Activated CD4-positive, alpha-beta T cell treated with anti-CD3 and anti-CD28 coated beads for 36 hours (primary cell): ENCODE measurements around the gene PPP4R2. TPM values are rescaled to one million over a fixed set of nuclear protein-coding genes. Genes with fewer than 3 reads are reported as not detected.

ENCODE experiments used
- ATAC-seq: fragments of 200-7000 bp; cut with Tn5 transposase; one replicate; pipeline ENCODE4 v1.10.0; 2021; ENCODE audit warnings: mild to moderate bottlenecking, moderate library complexity
- CTCF ChIA-PET: fragments of 350-600 bp; sonication (Branson Sonifier 250); formaldehyde crosslinking; loops from one replicate; lab custom pipeline; 2021; ENCODE audit warnings: antibody characterized with exemption; lab: Charles Lee
- POLR2A ChIA-PET: fragments of 350-600 bp; sonication (Branson Sonifier 250); formaldehyde crosslinking; loops from one replicate; lab custom pipeline; 2021; ENCODE audit warnings: antibody characterized with exemption, inconsistent platforms; lab: Charles Lee
- DNase-seq: peaks from one replicate; pipeline ENCODE4 v3.0.0-alpha.2; 2020
- H3K27ac Mint-ChIP-seq: one replicate; pipeline ENCODE4 v1.8.0; 2021; ENCODE audit warnings: mixed read lengths
- H3K27me3 Mint-ChIP-seq: one replicate; pipeline ENCODE4 v1.8.0; 2021; ENCODE audit warnings: mixed read lengths
- H3K36me3 Mint-ChIP-seq: one replicate; pipeline ENCODE4 v1.8.0; 2021; ENCODE audit warnings: low read depth, mixed read lengths
- H3K4me1 Mint-ChIP-seq: one replicate; pipeline ENCODE4 v1.8.0; 2021; ENCODE audit warnings: mixed read lengths
- H3K4me3 Mint-ChIP-seq: one replicate; pipeline ENCODE4 v1.8.0; 2021; ENCODE audit warnings: mild to moderate bottlenecking, moderate library complexity, mixed read lengths
- H3K9me3 Mint-ChIP-seq: one replicate; pipeline ENCODE4 v1.8.0; 2021; ENCODE audit warnings: low read depth, mixed read lengths
- intact Hi-C, 2 experiments: fragments of 100-400 bp; cut with DNase I in 1 of 2; cut with micrococcal nuclease in 1 of 2; formaldehyde crosslinking; loops; one replicate each; pipeline versions ENCODE4 v1.14.2 to v1.15.1; 2022 to 2024; cut with DNase I, micrococcal nuclease
- total RNA-seq, 2 experiments: library from RNA; stranded (reverse); gene quantifications; one replicate each; pipeline ENCODE4 v1.2.3, GENCODE V29; 2021

The PPP4R2 gene
- total RNA-seq, 2 experiments from 2014 or later: 75.1 to 91.5 TPM

- no peak overlapping the region for H3K27ac Mint-ChIP-seq
- H3K4me3 Mint-ChIP-seq: no peak overlapping the region
- POLR2A ChIA-PET: no interaction called here
- CTCF ChIA-PET: no interaction called here
- no peaks in the 10 kb centered on the region for H3K27me3 Mint-ChIP-seq
- H3K4me1 Mint-ChIP-seq: no peaks in the 10 kb centered on the region
- H3K36me3 Mint-ChIP-seq: no peaks in the 10 kb centered on the region
- H3K9me3 Mint-ChIP-seq: no peaks in the 10 kb centered on the region
- DNase-seq (no peak), ATAC-seq (no peak)
- intact Hi-C loops: no loop called here
Observed at GRCh38 chr3:73110530-73110929, 113.9 kb downstream of the PPP4R2 start.

- DNase-seq: no peak
- POLR2A ChIA-PET: no interaction called here
- Mint-ChIP-seq H3K9me3 (no peaks in the 10 kb centered on the region), H3K36me3 (no peaks in the 10 kb centered on the region), H3K4me3 (no peak overlapping the region), H3K4me1 (no peaks in the 10 kb centered on the region), H3K27ac (no peak overlapping the region), H3K27me3 (no peaks in the 10 kb centered on the region)
- no peak for ATAC-seq
- CTCF ChIA-PET: interaction anchor here (0.6 to 1.3 kb wide), 2 partner anchors 14 to 1447 kb away, joined by 3 to 5 read pairs; no protein-coding TSS in a partner anchor
- intact Hi-C loops: no loop called here
Observed at GRCh38 chr3:73114711-73115110, 118.1 kb downstream of the PPP4R2 start.

DNA sequence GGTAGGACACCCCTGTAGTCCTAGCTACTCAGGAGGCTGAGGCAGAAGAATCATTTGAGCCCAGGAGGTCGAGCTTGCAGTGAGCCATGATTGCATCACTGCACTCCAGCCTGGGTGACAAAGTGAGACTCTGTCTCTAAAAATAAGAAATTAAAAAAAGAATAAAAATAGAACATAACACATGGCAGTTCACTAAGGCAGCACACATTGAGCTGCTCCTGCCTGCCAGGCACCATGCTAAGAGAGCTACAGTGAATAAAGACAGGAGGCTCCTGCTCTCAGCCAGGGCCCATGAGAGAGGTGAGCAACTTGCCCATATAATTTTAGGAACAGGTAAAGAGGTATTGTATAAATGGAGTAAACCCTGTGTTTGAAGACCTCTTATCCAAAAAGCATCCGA lies 119.2 kb downstream of the PPP4R2 start:
- no peak for DNase-seq
- Mint-ChIP-seq H3K27ac (no peak overlapping the region), H3K9me3 (no peaks in the 10 kb centered on the region), H3K27me3 (no peaks in the 10 kb centered on the region), H3K4me3 (no peak overlapping the region), H3K4me1 (no peaks in the 10 kb centered on the region), H3K36me3 (no peaks in the 10 kb centered on the region)
- CTCF ChIA-PET: interaction anchor here (0.5 to 0.8 kb wide), 5 partner anchors 15 to 992 kb away, joined by 3 to 5 read pairs (median 3); no protein-coding TSS in a partner anchor
- intact Hi-C loops: no loop called here
- POLR2A ChIA-PET: no interaction called here
- no peak for ATAC-seq

Other genes starting within 250 kb of the PPP4R2 start
- gene SHQ1, start 148.4 kb upstream of the PPP4R2 start, total RNA-seq: 10 to 100 TPM; 26.4 to 31.3 TPM
- gene GXYLT2, start 108.8 kb upstream of the PPP4R2 start, total RNA-seq: under 1 TPM in 1 of 2 experiments, not detected in 1; 0.07 TPM
- 1 to 10 TPM; 4.7 to 5.2 TPM for gene EBLN2, start 64.8 kb downstream of the PPP4R2 start, total RNA-seq